ENCODE data around the gene PHOSPHO2.
A peak's percentile ranks its signal among the peaks of the same experiment; 100 is the strongest.

PHOSPHO2 gene, protein sequence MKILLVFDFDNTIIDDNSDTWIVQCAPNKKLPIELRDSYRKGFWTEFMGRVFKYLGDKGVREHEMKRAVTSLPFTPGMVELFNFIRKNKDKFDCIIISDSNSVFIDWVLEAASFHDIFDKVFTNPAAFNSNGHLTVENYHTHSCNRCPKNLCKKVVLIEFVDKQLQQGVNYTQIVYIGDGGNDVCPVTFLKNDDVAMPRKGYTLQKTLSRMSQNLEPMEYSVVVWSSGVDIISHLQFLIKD

DNA sequence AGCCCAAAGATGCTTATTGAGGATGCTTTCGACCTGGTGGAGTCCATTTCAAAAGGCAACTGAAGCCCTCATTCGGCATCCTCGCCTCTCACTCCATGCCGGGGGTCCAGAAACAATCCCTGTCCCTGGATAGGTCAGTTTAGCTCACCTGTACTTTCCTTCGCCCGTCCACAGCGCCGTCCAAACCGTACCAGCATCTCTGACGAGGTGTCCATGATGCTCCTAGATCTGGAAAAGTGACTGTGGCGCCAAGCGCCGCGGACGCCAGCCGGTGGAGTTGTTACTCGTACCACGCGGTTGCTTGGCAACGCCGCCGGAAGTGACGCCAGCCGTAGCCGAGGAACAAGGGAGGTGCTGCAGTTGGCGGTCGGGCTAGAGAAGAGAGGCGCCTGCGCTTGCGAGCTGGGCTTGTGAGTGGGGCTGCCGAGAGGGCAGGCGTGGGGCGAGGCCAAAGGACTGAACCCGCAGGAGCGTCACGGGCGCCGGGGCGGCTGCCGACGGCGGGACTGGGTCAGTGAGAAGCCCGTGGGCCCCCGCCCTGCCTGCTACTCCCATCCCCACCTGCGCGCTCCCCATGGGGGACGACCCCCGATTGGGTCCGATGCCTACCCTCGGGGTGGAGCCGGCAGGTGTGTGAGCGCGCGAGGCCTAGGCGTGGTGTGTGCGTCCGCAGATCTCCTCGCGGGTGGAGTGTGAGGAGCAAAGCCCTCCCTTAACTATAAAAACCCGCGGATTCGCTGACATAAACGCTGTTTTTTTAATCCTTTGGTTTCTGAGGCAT lies at the start of gene PHOSPHO2, which contains the start of gene CFAP210:
TSS of gene PHOSPHO2 (plus strand) at position 357 of the 781 bp plus-strand sequence. CDS start 6,503 bp downstream, outside the sequence.
TSS of gene CFAP210 (minus strand) at position 293 of the 781 bp plus-strand sequence. CDS start at position 215, 78 bp downstream.
- DNase-seq: peak; percentile 99

DNA sequence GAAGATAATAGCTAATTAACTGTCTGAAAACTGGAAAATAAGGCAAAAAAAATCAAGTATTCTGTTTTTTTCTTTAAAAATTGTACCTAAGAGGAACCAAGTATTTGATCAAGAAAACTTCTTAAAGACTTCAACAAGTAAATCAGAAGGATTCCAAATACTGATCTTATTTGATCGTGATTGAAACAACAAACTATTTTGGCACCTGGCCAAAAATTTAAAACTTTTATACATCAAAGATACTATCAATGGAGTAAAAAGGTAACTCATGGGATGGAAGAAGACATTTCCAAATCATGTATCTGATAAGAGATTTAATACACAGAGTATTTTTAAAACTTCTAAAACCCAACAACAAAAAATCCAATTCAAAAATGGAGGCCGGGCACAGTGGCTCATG lies 46.8 kb upstream of the PHOSPHO2 start:
- DNase-seq: no peak

DNA sequence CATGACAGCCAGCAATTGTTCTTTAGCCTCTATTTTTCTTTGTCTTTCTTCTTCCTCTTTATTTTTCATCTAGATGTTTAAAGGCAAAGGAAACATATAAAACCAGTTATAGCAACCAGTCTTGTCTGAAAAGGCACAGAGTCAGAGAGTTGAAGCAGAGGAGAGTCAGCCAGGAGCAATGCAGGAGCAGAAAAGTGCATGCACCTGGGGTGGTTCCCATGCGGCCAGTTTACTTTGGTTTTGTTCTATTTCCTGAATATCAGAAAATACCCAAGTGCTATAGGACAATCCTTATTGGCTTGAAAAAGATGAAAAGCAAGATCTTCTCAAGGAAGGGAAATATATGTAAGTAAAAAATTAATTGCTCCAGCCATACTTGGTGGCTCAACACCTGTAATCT lies 45.0 kb upstream of the PHOSPHO2 start:
- DNase-seq: no peak

DNA sequence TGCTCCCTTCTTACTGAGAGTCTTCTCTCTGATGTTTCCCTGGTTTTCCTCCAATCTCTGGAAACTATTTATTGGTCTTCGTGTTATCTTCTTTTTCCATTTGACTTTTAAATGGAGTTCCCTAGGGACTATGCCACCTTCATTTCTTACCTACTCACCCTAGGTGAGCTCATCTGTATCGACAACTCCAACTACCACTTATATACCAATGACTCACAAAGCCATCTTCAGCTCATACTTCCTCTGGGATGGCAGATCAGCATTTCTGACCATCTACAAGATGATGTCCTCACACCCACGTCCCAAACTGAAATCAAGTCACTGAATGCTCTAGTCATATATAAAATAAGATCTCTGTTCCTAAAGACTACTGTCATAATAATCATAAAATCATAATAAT lies 40.6 kb upstream of the PHOSPHO2 start:
- no peak for DNase-seq

DNA sequence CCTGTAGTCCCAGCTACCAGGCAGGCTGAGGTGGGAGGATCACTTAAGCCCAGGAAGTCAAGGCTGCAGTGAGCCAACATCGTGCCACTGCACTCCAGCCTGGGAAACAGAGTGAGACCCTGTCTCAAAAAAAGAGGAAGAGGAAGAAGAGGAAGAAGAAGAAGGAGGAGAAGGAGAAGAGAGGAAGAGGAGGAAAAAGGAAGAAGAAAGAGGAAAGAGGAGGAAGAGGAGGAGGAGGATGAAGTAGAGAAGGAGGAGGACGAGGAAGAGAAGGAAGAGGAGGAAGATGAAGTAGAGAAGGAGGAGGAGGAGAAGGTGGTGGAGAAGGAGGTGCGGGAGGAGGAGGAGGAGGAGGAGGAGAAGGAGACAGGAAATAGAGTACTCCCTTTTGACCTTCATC lies 38.1 kb upstream of the PHOSPHO2 start:
- DNase-seq: no peak

DNA sequence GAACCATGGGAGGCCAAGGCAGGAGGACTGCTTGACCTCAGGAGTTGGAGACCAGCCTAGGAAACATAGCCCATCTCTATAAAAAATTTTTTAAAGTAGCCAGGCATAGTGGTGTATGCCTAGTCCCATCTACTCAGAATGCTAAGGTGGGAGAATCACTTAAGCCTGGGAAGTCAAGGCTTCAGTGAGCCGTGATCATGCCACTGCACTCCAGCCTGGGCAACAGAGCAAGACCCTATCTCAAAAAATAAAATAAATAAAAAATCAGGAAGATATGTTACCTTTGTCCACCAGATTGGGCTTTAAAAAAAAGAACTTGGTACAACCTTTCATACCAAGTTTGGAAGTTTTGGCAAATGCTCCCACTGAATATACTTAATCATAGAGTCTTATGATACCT lies 35.4 kb upstream of the PHOSPHO2 start:
- DNase-seq: no peak

DNA sequence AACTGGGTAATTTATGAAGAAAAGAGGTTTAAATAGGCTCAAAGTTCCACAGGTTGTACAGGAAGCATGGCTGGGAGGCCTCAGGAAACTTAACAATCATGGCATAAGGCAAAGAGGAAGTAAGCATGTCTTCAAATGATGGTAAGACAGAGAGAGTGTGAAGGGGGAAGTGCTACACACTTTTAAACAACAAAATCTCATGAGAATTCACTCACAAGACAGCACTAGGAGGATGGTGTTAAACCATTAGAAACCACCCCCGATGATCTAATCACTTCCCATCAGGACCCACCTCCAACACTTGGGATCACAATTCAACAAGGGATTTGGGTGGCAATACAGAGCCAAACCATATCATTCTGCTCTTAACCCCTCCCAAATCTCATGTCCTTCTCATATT lies 34.9 kb upstream of the PHOSPHO2 start:
- DNase-seq: no peak

DNA sequence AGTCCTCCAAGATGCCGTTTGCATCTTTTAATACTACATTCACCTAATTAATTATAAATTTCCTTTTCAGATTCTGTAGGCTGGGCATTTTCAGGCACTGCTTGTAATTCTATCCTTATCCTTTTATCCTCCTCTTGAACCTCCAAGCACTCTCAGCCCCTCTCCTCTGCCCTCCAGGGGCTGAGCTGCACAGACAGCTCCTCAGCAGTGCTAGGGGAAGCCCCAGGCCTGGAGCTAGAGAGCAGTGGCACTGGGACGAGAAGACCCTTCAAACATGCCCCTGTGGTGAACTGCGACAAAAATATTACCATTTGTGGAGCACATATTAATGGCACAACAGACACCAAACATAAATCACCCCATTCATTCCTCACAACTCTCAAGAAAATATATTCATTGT lies 33.0 kb upstream of the PHOSPHO2 start:
- no peak for DNase-seq

DNA sequence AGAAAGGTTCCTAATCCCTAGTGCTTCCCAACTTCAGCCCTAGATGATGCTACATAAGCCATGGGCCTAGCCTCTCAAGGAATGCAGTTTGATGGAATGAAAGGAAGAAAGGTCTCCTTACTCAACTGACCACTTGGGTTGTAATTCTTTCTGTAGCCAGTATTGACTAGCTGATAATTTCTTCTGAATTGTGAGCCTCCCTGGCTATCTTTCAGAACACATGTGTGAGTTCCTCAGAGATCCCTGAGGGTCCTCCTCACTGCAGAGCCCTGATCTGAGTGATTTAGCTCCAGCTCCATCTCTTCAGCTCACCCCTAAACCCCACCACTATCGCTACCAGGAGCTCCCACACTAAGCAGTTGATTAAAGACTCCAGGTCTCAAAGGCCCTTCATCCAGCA lies 31.5 kb upstream of the PHOSPHO2 start:
- no peak for DNase-seq

DNA sequence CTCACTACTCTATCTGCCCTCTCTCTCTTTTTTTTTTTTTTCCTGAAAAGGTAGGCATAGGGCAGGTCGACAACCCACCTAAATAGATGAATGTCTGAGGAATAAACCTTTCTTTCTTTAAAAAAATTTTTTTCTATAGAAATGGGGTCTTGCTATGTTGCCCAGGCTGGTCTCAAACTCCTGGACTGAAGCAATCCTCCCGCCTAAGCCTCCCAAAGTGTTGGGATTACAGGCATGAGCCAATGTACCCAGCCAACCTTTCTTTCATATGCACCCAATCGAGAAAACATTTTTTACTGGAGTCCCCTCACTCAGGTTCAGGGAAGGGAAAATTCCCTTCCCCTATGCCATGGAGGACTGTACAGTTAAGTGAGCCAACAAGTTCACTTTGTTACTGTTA lies 31.0 kb upstream of the PHOSPHO2 start:
- DNase-seq: no peak

DNA sequence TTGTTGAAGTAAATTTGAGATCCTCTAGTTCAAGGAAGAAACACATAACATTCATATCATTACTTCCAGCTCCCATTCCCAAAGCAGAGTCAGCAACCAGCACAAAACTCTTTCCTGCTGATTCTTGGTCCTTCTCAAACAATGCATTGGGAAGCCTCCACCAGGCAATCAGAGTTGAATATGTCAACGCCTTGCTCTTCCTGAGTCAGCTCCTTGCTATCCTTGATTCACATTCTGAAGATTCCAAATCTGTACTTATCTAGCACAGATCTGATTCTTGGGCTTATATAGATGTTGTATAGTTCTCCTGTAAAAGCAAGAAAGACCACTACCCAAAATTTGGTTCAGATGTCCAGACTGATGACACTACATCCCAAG lies 29.7 kb upstream of the PHOSPHO2 start:
- DNase-seq: no peak

DNA sequence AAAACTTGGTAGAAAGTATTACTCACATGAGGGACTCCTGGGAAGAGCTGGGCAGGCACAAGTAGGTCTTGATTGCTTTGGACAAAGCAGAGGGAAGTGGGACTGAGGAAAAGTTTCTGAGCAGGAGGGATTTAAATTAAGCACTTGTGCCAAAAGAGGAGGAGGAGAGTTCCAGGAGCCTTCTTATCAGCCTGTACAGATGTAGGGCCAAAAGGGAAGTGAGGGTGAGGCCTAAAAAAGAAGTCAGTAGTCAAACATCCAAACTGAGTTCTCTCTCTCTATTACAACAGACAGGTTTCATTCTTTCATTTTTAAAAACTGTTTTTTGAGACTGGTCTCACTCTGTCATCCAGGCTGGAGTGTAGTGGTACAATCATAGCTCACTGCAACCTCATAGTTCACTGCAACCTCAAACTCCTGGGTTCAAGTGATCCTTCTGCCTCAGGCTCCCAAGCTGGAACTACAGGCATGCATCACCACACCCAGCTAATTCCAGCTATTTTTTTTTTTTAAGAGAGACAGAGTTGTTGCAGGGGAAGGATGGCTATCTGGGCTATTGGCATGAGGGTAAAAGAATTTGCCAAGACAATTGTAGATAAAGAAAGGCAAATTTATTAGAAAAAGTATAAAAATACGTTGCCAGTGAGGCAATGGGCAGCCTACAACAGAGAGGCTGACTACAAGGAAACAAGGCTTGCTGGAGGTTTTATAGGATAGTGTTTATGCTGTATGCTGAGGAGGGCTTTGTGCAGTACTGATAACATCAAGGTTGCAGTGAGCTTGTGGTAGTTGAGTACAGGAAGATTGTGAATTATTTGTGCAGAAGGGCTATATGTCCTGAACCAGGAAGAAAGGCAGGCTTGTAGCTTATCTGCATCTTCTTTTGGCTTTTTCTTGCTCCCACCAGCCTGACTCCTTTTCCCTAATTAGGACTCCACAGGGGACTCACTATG lies 29.0 kb upstream of the PHOSPHO2 start:
- DNase-seq: no peak

DNA sequence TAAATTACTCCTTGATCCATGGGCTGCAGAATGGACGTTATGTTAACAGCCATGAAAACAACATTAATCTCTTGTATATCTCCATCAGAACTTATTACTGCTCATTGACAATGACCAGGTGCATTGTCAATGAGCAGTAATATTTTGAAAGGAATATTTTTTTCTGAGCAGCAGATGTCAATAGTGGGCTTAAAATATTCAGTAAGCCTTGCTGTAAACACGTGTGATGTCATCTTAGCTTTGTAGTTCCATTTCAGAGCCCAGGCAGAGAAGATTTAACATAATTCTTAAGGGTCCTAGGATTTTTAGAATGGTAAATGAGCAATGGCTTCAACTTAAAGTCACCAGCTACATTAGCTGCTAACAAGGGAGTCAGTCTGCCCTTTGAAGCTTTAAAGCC lies 26.7 kb upstream of the PHOSPHO2 start:
- DNase-seq: no peak

DNA sequence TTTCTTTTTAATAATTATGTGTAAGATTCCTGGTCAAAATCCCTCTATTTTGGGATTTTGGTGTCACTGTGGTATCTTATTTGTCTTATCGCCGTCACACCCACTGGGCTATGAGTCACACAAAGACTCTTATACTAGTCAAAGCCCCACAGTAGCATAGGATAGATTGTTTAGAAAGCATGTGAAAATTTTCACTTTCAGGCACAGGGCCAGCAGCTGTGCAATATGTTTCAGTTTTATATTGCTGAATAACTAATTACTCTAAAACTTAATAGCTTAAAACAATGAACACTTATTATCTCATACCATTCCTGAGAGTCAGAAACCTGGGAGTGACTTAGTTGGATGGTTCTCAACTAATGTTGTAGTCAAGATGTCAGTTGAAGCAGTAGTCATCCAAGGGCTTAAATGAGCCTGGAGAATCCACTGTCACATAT lies 24.0 kb upstream of the PHOSPHO2 start:
- peak; percentile 15 for DNase-seq

DNA sequence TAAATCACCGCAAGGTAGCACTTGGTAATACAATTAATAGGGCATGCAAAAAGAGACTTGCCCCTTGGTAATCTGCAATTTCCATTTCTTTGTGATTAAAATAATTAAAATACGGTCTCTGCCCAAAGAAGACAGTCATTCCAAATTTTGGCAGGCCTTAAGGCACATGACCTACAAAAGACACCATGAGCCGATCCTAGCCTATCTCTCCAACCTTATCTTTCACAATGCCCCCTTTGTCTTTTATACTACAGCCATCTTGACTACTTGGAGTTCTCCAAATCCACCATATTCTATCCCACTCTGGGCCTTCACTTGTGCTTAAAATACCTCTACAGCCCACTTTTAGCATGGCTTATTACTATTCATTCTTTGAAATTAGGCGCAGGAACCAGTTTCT lies 23.3 kb upstream of the PHOSPHO2 start:
- no peak for DNase-seq

DNA sequence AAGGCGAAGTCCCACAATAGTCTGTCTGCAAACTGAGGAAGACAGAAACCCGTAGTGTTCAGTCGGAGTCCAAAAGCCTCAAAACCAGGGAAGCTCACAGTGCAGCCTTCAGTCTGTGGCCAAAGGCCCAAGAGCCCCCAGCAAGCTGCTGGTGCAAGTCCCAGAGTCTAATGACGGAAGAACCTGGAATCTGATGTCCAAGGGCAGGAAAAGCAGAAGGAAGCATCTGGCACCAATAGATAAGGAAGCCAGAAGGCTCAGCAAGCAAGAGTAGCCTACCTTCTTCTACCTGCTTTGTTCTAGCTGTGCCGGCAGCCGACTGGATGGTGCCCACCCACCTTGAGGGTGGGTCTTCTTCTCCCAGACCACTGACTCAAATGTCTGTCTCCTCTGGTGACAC lies 21.9 kb upstream of the PHOSPHO2 start:
- no peak for DNase-seq

DNA sequence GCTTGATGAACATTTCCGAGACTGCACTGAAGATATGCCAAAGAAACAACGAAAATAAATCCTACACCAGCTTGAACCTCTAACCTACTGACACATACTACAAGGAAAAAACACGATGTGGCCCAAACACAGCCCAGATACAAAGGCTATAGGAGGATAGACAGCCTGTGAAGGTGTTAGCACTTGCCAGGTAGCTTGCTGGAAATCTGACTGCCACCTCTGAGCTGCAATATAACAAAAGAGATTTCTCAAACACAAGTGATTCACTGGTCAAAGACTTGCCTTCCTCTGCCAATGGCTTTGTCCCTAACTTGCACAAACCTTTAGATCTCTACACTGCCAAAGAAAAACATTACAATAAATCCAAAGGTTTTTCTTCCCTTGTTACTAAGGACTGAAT lies 21.2 kb upstream of the PHOSPHO2 start:
- no peak for DNase-seq

DNA sequence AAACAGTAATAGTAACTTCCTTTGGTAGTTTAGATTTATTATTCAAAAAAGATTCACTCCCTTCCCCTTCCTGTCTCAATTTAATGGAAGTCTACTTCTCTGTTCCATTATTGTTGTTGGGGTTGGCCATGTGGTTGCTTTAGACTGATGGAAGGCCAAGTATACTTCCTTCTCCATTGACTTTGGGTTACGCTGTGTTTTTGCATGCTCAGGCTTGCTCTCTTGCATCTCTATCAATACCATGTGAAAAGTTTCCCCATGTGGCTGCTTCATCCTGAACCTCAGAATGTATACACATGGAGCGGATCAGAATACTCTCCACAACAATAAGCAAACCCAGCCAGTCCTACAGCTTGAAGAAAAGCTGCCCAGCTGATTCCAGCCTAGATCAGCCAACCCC lies 20.3 kb upstream of the PHOSPHO2 start:
- DNase-seq: no peak

DNA sequence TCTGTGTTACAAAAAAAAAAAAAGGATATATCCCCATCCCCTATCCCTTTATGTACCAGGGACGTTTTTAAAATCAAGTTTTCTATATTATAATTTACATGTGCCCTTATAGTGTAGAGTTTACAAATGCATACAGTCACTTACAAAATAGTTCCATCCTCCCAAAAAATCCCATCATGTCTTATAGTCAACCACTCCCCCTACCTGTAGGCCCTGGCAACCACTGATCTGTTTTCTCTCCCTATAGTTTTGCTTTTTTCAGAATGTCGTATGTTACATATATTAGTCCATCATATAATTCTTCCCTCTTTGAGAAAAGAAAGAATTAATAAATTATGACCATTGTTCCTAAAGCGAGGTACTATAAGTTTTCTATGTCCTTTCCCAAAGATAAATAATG lies 17.9 kb upstream of the PHOSPHO2 start:
- no peak for DNase-seq

DNA sequence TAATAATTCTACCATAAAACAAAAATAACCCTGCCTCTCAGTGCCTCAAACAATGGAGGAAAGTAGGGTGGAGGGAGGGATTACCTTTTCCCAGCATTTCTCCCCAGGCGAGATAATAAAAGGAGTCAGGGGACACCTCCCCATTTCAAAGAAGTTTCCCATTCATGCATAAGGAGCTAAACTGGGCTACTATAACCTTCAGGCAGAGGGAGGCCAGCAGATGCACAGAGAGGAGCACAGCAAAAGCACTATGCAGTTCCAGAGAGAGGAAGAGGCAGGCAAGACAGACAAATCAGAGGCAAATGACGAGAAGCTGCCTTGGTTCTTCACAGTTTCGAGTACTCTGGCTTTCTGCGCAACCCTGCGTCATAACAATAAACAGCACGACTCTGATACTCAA lies 17.4 kb upstream of the PHOSPHO2 start:
- no peak for DNase-seq

DNA sequence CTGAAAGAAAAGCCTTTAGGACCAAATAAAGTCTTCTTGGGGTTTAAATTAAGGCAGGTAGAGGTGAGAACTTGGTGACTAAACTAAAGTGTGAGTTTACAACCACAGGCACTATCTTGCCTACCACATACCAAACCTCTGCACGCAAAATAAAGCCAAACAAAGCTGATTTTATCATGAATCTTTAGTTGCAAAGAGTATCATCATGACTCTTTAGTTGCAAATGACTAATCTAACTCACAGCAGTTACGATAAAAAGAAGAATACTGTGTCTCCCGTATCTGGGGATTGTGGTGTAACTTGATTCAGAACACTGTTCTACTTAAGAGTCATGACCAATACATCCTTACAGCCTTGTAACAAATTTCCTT lies 11.2 kb upstream of the PHOSPHO2 start:
- peak; percentile 90 for DNase-seq

DNA sequence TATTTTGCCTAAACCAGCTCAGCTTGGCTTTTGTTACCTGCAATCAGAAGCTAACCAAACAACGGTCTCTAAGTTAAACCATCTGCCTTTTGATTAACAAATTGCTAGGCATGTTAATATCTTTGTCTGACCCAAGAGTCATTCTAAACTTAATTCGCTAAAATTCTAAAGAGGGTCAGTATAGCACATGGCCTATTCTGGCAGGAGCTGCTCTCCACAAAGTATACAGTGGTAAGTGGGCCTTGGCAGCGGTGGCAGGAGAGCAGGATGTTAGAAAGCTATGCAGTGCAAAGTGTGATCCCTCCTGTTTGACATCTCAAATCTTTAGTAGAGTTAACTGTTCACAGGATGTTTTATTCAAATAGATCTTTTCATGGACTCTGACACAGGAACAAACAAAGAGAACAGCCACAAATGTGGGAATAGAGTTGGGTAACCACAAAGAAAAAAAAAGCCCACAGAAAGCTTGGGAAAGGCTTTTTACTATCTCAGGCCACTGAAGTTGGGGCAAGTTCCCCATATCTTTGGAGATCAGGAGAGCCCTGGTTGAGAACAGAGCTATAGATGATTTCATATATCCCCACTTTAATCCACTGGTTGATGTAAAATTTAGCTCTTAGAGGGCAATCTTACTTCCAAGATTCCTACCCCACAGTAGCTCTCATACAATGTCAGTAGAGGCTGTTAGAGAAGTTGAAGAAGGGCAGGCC lies 10.7 kb upstream of the PHOSPHO2 start:
- DNase-seq: peak; percentile 75

DNA sequence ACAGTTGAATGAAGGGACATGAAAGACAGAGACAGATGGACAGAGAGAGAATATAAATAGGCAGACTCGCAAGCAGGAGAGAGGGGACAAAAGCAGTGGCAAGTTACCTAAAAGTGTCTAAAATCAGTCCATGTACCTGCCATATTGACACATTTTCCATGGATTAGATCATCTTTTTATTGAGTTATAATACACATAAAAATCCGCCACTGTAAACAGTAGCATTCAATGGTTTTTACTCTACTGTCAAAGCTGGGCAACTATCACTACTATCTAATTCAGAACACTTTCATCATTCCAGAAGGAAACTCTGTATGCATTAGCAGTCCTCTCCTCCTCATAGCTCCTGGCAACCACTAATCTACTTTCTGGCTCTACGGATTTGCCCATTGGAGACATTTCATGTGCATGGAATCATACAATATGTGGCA lies 10.1 kb upstream of the PHOSPHO2 start:
- DNase-seq: no peak

Measured in activated CD4-positive, alpha-beta T cell treated with anti-CD3 and anti-CD28 coated beads, Interleukin-2, Interleukin-6, amounts not matched to agents 100 ng/mL and 50 ng/mL, durations not matched to agents 16 hours and 8 hours (primary cell).